C4-2B (cell line): ENCODE results near the gene XXYLT1.

Source experiments
- CTCF ChIP-seq: fragments of 450-650 bp; conservative IDR thresholded peaks from 2 replicates; pipeline ENCODE4 v1.5.1; 2017; ENCODE audit warnings: mild to moderate bottlenecking
- ZFX ChIP-seq: fragments of 450-650 bp; IDR thresholded peaks from 2 replicates; pipeline ENCODE4 v1.6.1; 2017

GRCh38 chr3:195209083-195209846, 61.7 kb downstream of the XXYLT1 start:
- no peak for TF ChIP-seq CTCF
- no peak for TF ChIP-seq ZFX
